Stimulated activated naive B cell treated with anti-CD40 and anti-IgM and Interleukin-4, amounts not matched to agents 10 μg/mL and 1 μg/mL and 100 μg/mL, for 72 hours (primary cell): Measurements from ENCODE around the gene SLC1A1.

ENCODE experiments used
- ATAC-seq, 2 donors: fragments of 150-1000 bp; cut with Tn5 transposase; replicated peaks; 2 replicates each; pipeline ENCODE4 v1.10.0; 2021; ENCODE audit warnings: moderate library complexity in 1 of 2
- DNase-seq: peaks from one replicate; pipeline ENCODE4 v3.0.0; 2021
- H3K27ac Mint-ChIP-seq: one replicate; pipeline ENCODE4 v1.8.0; 2022; ENCODE audit warnings: mild to moderate bottlenecking, mixed read lengths
- H3K27me3 Mint-ChIP-seq, 2 donors: one replicate each; pipeline ENCODE4 v1.8.0; 2022; ENCODE audit warnings: mixed read lengths in 2 of 2
- H3K36me3 Mint-ChIP-seq, 2 donors: one replicate each; pipeline ENCODE4 v1.8.0; 2022; ENCODE audit warnings: mixed read lengths in 2 of 2, mild to moderate bottlenecking in 1 of 2
- H3K4me1 Mint-ChIP-seq, 2 donors: one replicate each; pipeline ENCODE4 v1.8.0; 2022; ENCODE audit warnings: mixed read lengths in 2 of 2, mild to moderate bottlenecking in 1 of 2
- H3K4me3 Mint-ChIP-seq, 2 donors: one replicate each; pipeline ENCODE4 v1.8.0; 2022; ENCODE audit warnings: mild to moderate bottlenecking in 2 of 2, mixed read lengths in 2 of 2, moderate library complexity in 1 of 2
- H3K9me3 Mint-ChIP-seq, 2 donors: one replicate each; pipeline ENCODE4 v1.8.0; 2022; ENCODE audit warnings: mixed read lengths in 2 of 2, mild to moderate bottlenecking in 1 of 2

SLC1A1 gene

DNA sequence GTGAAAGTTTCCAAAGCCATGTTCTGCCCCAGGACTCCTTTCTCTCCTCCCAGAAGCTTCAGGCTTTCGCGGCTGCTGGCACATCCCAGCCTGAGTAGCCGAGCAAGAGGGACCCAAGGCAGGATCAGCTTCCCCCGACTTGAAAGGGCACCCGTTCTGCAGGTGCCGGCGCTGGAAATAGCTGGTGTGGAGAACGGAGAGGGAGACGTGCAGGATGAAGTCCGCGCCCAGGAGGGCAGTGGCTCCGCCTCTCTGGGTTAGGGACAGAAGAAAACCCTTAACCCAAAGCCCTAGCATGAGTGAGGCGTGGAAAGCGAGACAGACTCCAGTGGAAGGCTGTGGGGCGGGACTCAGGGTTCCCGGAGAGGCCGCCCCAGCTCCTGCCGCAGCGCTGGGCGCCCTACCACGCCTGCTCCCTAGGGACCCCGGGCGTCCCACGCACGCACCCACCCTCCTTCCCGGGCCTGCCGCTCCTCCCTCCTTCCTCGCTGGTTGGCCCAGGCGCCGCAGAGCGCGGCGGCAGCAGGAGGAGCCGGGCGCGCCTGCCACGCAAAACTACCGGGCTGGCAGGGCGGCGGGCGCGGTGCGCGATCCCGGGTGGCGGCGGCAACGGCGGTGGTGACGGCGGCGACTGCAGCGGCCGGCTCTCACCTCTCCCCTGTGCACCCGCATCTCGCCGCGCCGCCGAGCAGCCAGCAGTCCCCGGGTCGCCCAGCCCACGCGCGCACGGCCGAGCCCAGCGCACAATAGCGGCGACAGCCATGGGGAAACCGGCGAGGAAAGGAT is at the start of gene SLC1A1:
Gene SLC1A1 (plus strand): TSS at position 550 of the 786 bp plus-strand sequence. CDS start 212 bp downstream, at position 762.
- DNase-seq: peak; percentile 12
- H3K4me1 Mint-ChIP-seq: peaks cover 8 to 12% of the 10 kb centered on the region in 2 donors
- H3K27me3 Mint-ChIP-seq: peaks cover 43 to 57% of the 10 kb centered on the region in 2 donors

DNA sequence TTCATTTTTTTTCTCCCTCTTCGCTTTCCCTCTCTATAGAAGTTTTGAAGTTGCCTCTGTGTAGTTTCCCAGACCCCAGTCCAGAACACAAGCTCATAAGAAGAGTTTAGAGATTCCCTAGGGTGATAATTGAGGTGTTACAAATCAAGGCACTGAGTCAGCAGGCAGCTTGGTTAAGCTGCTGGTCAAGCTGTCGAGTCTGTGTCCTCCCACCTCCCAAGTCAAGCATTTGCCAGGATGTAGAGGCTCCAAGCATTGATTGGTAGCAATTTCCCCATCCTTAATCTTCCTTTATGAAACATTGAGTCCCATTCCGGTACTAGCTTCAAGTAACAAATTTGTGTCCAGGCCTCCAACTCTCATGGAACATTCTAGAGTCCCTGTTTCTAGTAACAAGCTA is 47.5 kb upstream of the SLC1A1 start:
- no peak overlapping the region for H3K4me3 Mint-ChIP-seq
- no peaks in the 10 kb centered on the region for H3K4me1 Mint-ChIP-seq
- DNase-seq (no peak), ATAC-seq (no peak)
- no peaks in the 10 kb centered on the region for H3K36me3 Mint-ChIP-seq
- peaks cover 4 to 10% of the 10 kb centered on the region in 2 donors for H3K27me3 Mint-ChIP-seq
- no peak overlapping the region for H3K27ac Mint-ChIP-seq
- H3K9me3 Mint-ChIP-seq: peaks cover 4 to 10% of the 10 kb centered on the region in 2 donors

More for the DNA sequence above, at the start of gene SLC1A1:
- Mint-ChIP-seq H3K9me3 (peaks cover 0 to 3% of the 10 kb centered on the region in 2 donors), H3K4me3 (peak within 1 kb of the TSS; percentile 71 to 72), H3K27ac (no peak within 1 kb of the TSS), H3K36me3 (peaks cover 0 to 4% of the 10 kb centered on the region in 2 donors)
- peak; percentile 62 to 66 for ATAC-seq

- peaks cover 4 to 14% of the 10 kb centered on the region in 2 donors for H3K27me3 Mint-ChIP-seq
- DNase-seq: no peak
- peaks cover 4 to 13% of the 10 kb centered on the region in 2 donors for H3K9me3 Mint-ChIP-seq
- no peaks in the 10 kb centered on the region for H3K4me1 Mint-ChIP-seq
- ATAC-seq: no peak
- no peak overlapping the region for H3K27ac Mint-ChIP-seq
- H3K4me3 Mint-ChIP-seq: no peak overlapping the region
- H3K36me3 Mint-ChIP-seq: no peaks in the 10 kb centered on the region
Observed at GRCh38 chr9:4443439-4443838, 46.8 kb upstream of the SLC1A1 start.

- no peak overlapping the region for H3K27ac Mint-ChIP-seq
- peaks cover 1 to 3% of the 10 kb centered on the region in 2 donors for H3K36me3 Mint-ChIP-seq
- peaks cover 4 to 18% of the 10 kb centered on the region in 2 donors for H3K27me3 Mint-ChIP-seq
- H3K4me3 Mint-ChIP-seq: no peak overlapping the region
- DNase-seq: no peak
- no peak for ATAC-seq
- H3K4me1 Mint-ChIP-seq: peaks cover 8 to 9% of the 10 kb centered on the region in 2 donors
- H3K9me3 Mint-ChIP-seq: peaks cover 3 to 9% of the 10 kb centered on the region in 2 donors
Observed at GRCh38 chr9:4461437-4461836, 28.8 kb upstream of the SLC1A1 start.

GRCh38 chr9:4463824-4464223 is 26.4 kb upstream of the SLC1A1 start:
- no peak overlapping the region for H3K4me3 Mint-ChIP-seq
- peaks cover 8 to 9% of the 10 kb centered on the region in 2 donors for H3K4me1 Mint-ChIP-seq
- no peak overlapping the region for H3K27ac Mint-ChIP-seq
- peaks cover 1 to 3% of the 10 kb centered on the region in 2 donors for H3K36me3 Mint-ChIP-seq
- peaks cover 4 to 14% of the 10 kb centered on the region in 2 donors for H3K27me3 Mint-ChIP-seq
- DNase-seq (no peak), ATAC-seq (no peak)
- H3K9me3 Mint-ChIP-seq: peaks cover 7 to 9% of the 10 kb centered on the region in 2 donors

DNA sequence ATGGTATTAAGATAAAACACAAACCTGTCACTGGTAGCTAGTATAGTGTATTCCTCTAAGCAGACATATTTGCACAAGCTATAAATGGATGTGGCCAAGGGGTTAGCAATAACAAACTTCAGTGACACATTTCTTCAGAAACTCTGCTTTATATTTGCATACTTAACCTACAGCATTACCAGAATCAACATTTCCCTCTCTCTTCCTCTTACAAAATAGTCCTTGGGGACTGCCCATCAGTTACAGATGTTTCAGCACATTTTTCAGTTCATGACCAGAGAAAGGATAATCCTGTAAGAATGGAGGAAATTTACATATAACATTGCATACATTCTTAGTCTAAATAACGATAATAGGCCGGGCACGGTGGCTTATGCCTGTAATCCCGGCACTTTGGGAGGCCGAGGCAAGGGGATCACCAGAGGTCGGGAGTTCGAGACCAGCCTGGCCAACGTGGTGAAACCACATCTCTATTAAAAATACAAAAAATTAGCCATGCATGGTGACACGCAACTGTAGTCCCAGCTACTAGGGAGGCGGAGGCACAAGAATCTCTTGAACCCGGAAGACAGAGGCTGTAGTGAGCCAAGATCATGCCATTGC is 25.3 kb upstream of the SLC1A1 start:
- ATAC-seq: peak; percentile 96 to 99

DNA sequence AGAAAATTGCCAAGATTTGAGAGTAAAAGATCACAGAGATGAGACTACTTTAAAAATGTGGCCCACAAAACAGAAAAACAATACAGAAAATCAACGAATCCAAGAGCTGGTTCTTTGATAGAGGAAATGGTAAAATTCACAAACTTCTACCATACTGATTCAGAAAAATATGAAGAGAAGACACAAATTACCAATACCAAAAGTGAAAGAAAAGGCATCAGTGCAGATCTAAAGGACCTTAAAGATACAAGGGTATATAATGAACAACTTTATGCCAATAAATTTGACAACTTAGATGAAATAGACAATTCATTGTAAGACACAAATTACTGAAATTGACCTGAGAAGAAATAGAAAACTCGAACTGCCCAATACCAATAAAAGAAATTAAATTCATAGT is 24.4 kb upstream of the SLC1A1 start:
- Mint-ChIP-seq H3K27me3 (peaks cover 0 to 8% of the 10 kb centered on the region in 2 donors), H3K9me3 (peaks cover 4 to 7% of the 10 kb centered on the region in 2 donors), H3K4me3 (no peak overlapping the region), H3K4me1 (peaks cover 8 to 9% of the 10 kb centered on the region in 2 donors), H3K36me3 (peaks cover 0 to 3% of the 10 kb centered on the region in 2 donors), H3K27ac (no peak overlapping the region)
- ATAC-seq: no peak
- DNase-seq: no peak

More for the DNA sequence above, 25.3 kb upstream of the SLC1A1 start:
- peak; percentile 31 for DNase-seq
- Mint-ChIP-seq H3K36me3 (peaks cover 0 to 3% of the 10 kb centered on the region in 2 donors), H3K9me3 (peaks cover 4 to 7% of the 10 kb centered on the region in 2 donors), H3K27ac (peak overlapping the region; percentile 85), H3K4me1 (peaks cover 8 to 9% of the 10 kb centered on the region in 2 donors), H3K27me3 (peaks cover 0 to 8% of the 10 kb centered on the region in 2 donors), H3K4me3 (peak overlapping the region; percentile 40 to 41)

- H3K27ac Mint-ChIP-seq: no peak overlapping the region
- H3K4me3 Mint-ChIP-seq: no peak overlapping the region
- H3K27me3 Mint-ChIP-seq: no peaks in the 10 kb centered on the region
- H3K36me3 Mint-ChIP-seq: no peaks in the 10 kb centered on the region
- H3K4me1 Mint-ChIP-seq: no peaks in the 10 kb centered on the region
- peaks cover 0 to 10% of the 10 kb centered on the region in 2 donors for H3K9me3 Mint-ChIP-seq
- ATAC-seq (no peak), DNase-seq (no peak)
Observed at GRCh38 chr9:4475301-4475700, 15.0 kb upstream of the SLC1A1 start.

DNA sequence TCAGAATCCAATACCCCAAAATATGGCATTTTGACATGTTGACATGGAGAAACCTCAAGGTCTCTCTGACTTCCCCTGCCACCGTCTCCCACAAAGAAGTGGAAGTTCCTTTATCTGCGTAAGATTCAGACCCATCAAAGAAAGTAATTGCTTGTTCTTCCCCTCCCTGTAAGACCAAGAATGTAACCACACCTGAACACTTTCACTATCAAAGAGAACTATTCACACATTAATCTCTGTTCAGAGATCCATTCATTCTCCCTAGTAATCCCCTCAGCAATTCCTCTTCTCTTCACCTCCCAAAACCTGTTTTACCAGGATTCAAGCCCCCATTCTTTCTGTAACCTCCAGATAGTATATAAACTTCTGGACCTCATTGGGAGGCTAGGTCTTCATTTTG is 4.1 kb upstream of the SLC1A1 start:
- Mint-ChIP-seq H3K4me1 (peaks cover 6 to 8% of the 10 kb centered on the region in 2 donors), H3K27ac (no peak overlapping the region), H3K9me3 (peaks cover 0 to 3% of the 10 kb centered on the region in 2 donors), H3K4me3 (no peak overlapping the region), H3K27me3 (peaks cover 25 to 32% of the 10 kb centered on the region in 2 donors), H3K36me3 (peaks cover 0 to 4% of the 10 kb centered on the region in 2 donors)
- DNase-seq: no peak
- ATAC-seq: peak in 1 of 2 donors; percentile 27

DNA sequence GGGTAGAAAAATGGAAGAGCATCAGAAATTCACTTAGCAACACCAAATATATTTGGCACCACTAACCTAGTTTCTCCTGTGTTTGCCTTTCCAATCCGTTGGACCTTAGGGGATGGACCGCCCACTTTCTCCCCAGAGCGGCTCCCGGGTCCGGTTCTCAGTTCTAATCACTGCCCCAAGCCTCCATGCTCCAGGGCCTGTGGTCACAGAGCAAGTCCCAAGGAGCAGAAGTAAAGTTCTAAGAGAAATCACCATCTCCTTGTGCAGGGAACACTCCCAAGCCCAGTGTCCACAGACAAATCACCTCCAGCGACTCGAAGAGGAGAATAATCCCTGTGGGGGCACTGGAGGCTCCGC is 728 bp upstream of the SLC1A1 start:
- peaks cover 0 to 3% of the 10 kb centered on the region in 2 donors for H3K9me3 Mint-ChIP-seq
- DNase-seq (no peak), ATAC-seq (no peak)
- H3K27ac Mint-ChIP-seq: no peak overlapping the region
- H3K4me3 Mint-ChIP-seq: peak overlapping the region; percentile 71 to 72
- peaks cover 0 to 4% of the 10 kb centered on the region in 2 donors for H3K36me3 Mint-ChIP-seq
- H3K27me3 Mint-ChIP-seq: peaks cover 41 to 54% of the 10 kb centered on the region in 2 donors
- peaks cover 8 to 12% of the 10 kb centered on the region in 2 donors for H3K4me1 Mint-ChIP-seq

DNA sequence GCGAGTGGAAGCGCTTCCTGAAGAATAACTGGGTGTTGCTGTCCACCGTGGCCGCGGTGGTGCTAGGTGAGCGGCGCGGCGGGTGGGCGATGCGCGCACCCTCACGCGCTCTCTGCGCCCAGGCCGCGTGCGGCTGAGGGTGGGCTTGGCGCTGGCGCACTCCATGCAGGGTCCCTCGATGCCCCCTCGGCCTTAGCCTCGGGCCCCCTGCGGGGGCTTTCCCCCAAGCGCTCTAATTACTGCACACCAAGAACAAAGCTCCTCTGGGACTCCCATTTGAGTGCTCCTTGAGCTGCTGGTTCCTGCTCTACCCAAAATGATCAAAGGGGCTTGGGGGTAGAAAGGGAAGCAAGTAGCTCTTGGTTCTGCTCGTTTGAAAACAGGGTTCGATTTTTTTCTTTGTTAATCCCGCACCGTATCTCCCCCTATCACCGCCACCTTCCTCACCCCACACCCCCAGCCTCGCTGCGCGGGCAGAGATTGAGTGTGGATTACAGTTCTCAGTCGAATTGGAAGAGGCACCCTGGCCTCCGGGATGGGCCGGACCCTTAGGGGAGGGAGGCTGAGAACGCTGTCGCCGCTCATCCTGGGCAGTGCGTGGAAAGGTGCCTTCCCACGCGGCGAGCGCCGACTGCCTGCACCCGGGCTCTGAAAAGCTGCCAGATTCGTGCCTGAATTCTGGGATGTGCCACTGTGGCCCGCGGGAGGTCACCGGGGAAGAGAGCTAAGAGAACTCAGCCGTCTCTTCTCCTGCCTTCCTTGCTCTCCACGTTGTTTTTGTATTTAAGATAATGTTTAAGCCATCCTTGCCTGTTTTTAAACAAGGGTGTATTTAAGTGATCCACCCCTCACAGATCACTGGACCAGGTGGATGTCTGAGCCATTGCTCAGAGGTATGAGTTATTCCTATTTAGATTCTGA is 697 bp downstream of the SLC1A1 start:
- DNase-seq (no peak), ATAC-seq (peak in 1 of 2 donors; percentile 6)
- Mint-ChIP-seq H3K27me3 (peaks cover 51 to 61% of the 10 kb centered on the region in 2 donors), H3K27ac (no peak overlapping the region), H3K4me1 (peaks cover 8 to 12% of the 10 kb centered on the region in 2 donors), H3K9me3 (no peaks in the 10 kb centered on the region), H3K36me3 (peaks cover 0 to 4% of the 10 kb centered on the region in 2 donors), H3K4me3 (peak overlapping the region; percentile 71 to 72)

DNA sequence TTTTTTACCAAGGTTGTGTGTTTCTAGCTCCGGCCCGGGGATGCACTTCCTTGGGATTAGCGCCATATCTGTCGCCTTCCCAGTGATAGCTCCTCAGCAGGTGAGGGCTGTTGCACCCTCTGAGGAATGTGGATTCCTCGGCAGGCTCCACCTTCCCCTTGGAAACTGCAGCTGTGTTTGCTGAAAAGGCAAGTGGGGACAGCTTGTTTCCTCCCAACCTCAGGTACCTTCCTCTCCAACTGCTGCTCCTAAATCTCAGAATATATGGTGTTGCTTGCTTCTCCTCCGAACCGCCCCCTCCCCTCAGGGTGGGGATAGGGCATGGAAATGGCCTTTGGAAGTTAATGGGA is 1.3 kb downstream of the SLC1A1 start:
- Mint-ChIP-seq H3K4me1 (peaks cover 6 to 12% of the 10 kb centered on the region in 2 donors), H3K27me3 (peaks cover 54 to 65% of the 10 kb centered on the region in 2 donors)
- no peak for DNase-seq

DNA sequence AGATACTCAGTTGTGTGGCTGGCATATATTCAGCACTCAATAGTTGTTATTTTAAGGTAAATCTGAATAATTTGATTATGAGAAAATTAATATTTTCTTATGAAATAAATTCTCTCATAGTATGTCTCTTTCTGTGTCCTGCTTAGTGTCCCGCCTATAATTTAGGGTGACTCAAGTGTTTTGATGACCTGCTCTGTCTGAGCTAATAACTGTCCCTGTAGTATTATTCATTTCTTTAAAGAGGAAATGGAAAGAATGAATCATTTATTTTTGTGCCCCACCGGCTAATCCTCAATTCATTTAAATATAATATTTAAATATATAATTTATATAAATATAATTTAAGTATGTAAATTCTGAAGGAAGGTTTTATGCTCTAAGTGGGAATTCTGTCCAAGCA is 4.1 kb downstream of the SLC1A1 start:
- peaks cover 45 to 54% of the 10 kb centered on the region in 2 donors for H3K27me3 Mint-ChIP-seq
- H3K27ac Mint-ChIP-seq: no peak overlapping the region
- H3K4me3 Mint-ChIP-seq: no peak overlapping the region
- ATAC-seq (no peak), DNase-seq (no peak)
- H3K4me1 Mint-ChIP-seq: peaks cover 4 to 12% of the 10 kb centered on the region in 2 donors
- H3K36me3 Mint-ChIP-seq: no peaks in the 10 kb centered on the region
- H3K9me3 Mint-ChIP-seq: no peaks in the 10 kb centered on the region

More for the DNA sequence above, 1.3 kb downstream of the SLC1A1 start:
- Mint-ChIP-seq H3K36me3 (peaks cover 0 to 4% of the 10 kb centered on the region in 2 donors), H3K9me3 (no peaks in the 10 kb centered on the region), H3K4me3 (peak overlapping the region; percentile 37 to 71), H3K27ac (no peak overlapping the region)
- no peak for ATAC-seq

DNA sequence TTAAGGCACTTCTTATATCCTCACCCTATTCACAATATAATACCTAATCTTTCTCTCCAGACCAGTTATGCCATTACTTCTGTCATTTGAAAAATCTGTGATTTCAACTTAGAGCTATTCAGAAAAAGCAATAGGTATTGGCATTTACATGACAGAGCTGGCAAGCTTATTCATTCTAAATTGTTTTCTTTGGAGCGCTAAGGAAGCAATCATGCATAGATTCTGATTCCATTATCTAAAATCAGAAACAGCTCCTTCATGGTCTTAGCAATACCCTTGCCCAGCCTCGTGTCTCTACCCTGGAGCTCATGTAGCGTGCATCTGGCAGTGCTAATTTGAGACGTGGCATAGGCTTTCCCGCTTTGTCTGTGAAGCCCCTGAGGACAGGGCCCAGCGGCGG is 4.5 kb downstream of the SLC1A1 start:
- Mint-ChIP-seq H3K9me3 (no peaks in the 10 kb centered on the region), H3K27ac (no peak overlapping the region), H3K36me3 (no peaks in the 10 kb centered on the region), H3K4me3 (no peak overlapping the region), H3K27me3 (peaks cover 40 to 50% of the 10 kb centered on the region in 2 donors), H3K4me1 (peaks cover 4 to 12% of the 10 kb centered on the region in 2 donors)
- DNase-seq (no peak), ATAC-seq (no peak)
